Suprapubic skin (tissue), 4 donors: ENCODE results near the gene ZNF44. TPM values are rescaled to one million over a fixed set of nuclear protein-coding genes. Genes with fewer than 3 reads are reported as not detected.
A peak's percentile ranks its signal among the peaks of the same experiment; 100 is the strongest.

Experiments used
- DNase-seq, 2 donors: peaks; one replicate each; pipeline ENCODE4 v3.0.0-alpha.2; 2019; ENCODE audit warnings: low spot score in 2 of 2
- H3K27ac ChIP-seq: fragments of 200-600 bp; sonication (generic); one replicate; pipeline ENCODE4 v1.5.1; 2019
- H3K27me3 ChIP-seq: fragments of 200-600 bp; sonication (generic); one replicate; pipeline ENCODE4 v1.5.1; 2019
- H3K36me3 ChIP-seq: fragments of 200-600 bp; sonication (generic); one replicate; pipeline ENCODE4 v1.5.1; 2019
- H3K4me1 ChIP-seq: fragments of 200-600 bp; sonication (generic); one replicate; pipeline ENCODE4 v1.5.1; 2019
- H3K4me3 ChIP-seq: fragments of 200-600 bp; sonication (generic); one replicate; pipeline ENCODE4 v1.5.1; 2019; ENCODE audit warnings: mild to moderate bottlenecking
- H3K9me3 ChIP-seq: fragments of 200-600 bp; sonication (generic); one replicate; pipeline ENCODE4 v1.5.1; 2019
- EP300 ChIP-seq: sonication (generic); formaldehyde crosslinking; IDR thresholded peaks from one replicate; pipeline ENCODE4 v1.6.1; 2017; ENCODE audit warnings: antibody characterized with exemption
- POLR2A ChIP-seq, 2 donors: fragments of 450-650 bp; IDR thresholded peaks; one replicate each; pipeline ENCODE4 v1.6.1; 2017; ENCODE audit warnings: antibody characterized with exemption in 2 of 2, mild to moderate bottlenecking in 2 of 2, moderate library complexity in 2 of 2
- POLR2AphosphoS5 ChIP-seq, 3 donors: sonication (generic); formaldehyde crosslinking; IDR thresholded peaks; one replicate each; pipeline ENCODE4 v1.6.1; 2017; ENCODE audit warnings: antibody characterized with exemption in 3 of 3
- WGBS: methylation state at CpG from one replicate; pipeline ENCODE4 v1.1.5; 2018; 5-methylcytosine and 5-hydroxymethylcytosine counted together
- total RNA-seq, 4 donors: library from RNA; depleted of rRNA; stranded (reverse); fragments of >200 nt; gene quantifications; one replicate each; pipeline ENCODE4 v1.1.0, GENCODE V29; 2016
- TF ChIP-seq, protein P1 (sequence below), 2 donors: fragments of 200-600 bp in 1 of 2; fragments of 450-650 bp in 1 of 2; sonication (generic) in 1 of 2; IDR thresholded peaks; one replicate each; pipeline ENCODE4 v1.5.1; 2016 to 2019; ENCODE audit warnings: antibody characterized with exemption in 2 of 2, mild to moderate bottlenecking in 1 of 2, moderate library complexity in 1 of 2

The ZNF44 gene
- total RNA-seq, 4 donors from 2014 or later, result 7.2 to 24.2 (median 11.7) TPM

GRCh38 chr19:12287958-12288500 lies 6.7 kb downstream of the ZNF44 start:
- H3K36me3 ChIP-seq, result peaks cover 14% of the 10 kb centered on the region
- DNase-seq, result no peak
- WGBS, result 82% methylated on average over 1 of the region's 1 CpG
- no peak overlapping the region for H3K4me3 ChIP-seq
- TF ChIP-seq POLR2A (IDR thresholded peaks at IDR 0.05) (no peak), EP300 (no peak), POLR2AphosphoS5 (IDR thresholded peaks at IDR 0.05) (no peak)
- TF ChIP-seq, protein P1, sequence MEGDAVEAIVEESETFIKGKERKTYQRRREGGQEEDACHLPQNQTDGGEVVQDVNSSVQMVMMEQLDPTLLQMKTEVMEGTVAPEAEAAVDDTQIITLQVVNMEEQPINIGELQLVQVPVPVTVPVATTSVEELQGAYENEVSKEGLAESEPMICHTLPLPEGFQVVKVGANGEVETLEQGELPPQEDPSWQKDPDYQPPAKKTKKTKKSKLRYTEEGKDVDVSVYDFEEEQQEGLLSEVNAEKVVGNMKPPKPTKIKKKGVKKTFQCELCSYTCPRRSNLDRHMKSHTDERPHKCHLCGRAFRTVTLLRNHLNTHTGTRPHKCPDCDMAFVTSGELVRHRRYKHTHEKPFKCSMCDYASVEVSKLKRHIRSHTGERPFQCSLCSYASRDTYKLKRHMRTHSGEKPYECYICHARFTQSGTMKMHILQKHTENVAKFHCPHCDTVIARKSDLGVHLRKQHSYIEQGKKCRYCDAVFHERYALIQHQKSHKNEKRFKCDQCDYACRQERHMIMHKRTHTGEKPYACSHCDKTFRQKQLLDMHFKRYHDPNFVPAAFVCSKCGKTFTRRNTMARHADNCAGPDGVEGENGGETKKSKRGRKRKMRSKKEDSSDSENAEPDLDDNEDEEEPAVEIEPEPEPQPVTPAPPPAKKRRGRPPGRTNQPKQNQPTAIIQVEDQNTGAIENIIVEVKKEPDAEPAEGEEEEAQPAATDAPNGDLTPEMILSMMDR (IDR thresholded peaks at IDR 0.05), result no peak
- H3K27ac ChIP-seq, result peak overlapping the region; percentile 79
- H3K27me3 ChIP-seq, result no peaks in the 10 kb centered on the region
- H3K4me1 ChIP-seq, result peaks cover 43% of the 10 kb centered on the region
- no peaks in the 10 kb centered on the region for H3K9me3 ChIP-seq

GRCh38 chr19:12284631-12285030 lies 10.1 kb downstream of the ZNF44 start:
- H3K27ac ChIP-seq, result no peak overlapping the region
- no peak for DNase-seq
- H3K36me3 ChIP-seq, result peaks cover 14% of the 10 kb centered on the region
- H3K27me3 ChIP-seq, result no peaks in the 10 kb centered on the region
- WGBS, result 97% methylated on average over 12 of the region's 18 CpGs
- H3K4me3 ChIP-seq, result no peak overlapping the region
- TF ChIP-seq, protein P1 (IDR thresholded peaks at IDR 0.05), result no peak
- TF ChIP-seq POLR2AphosphoS5 (IDR thresholded peaks at IDR 0.05) (no peak), EP300 (no peak), POLR2A (IDR thresholded peaks at IDR 0.05) (no peak)
- peaks cover 20% of the 10 kb centered on the region for H3K4me1 ChIP-seq
- H3K9me3 ChIP-seq, result no peaks in the 10 kb centered on the region

DNA sequence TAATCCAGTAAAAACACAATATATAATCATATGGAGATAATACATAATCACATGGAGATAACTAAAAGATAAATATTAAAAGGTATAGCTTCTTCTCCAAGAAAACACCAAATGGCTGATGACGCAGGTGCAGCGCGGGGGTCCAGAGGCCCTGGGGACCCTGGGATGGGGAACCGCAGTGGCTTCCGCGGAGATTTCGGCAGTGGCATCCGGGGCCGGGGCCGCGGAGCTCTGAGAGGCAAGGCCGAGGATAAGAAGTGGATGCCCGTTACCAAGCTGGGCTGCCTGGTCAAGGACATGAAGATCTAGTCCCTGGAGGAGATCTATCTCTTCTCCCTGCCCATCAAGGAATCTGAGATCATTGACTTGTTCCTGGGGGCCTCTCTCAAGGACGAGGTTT lies 10.5 kb downstream of the ZNF44 start:
- Histone ChIP-seq H3K4me3 (no peak overlapping the region), H3K36me3 (peaks cover 14% of the 10 kb centered on the region), H3K27ac (no peak overlapping the region), H3K9me3 (no peaks in the 10 kb centered on the region), H3K27me3 (no peaks in the 10 kb centered on the region), H3K4me1 (peaks cover 16% of the 10 kb centered on the region)
- TF ChIP-seq, protein P1 (IDR thresholded peaks at IDR 0.05), result no peak
- TF ChIP-seq EP300 (no peak), POLR2A (IDR thresholded peaks at IDR 0.05) (no peak), POLR2AphosphoS5 (IDR thresholded peaks at IDR 0.05) (no peak)
- 98% methylated on average over 14 of the region's 14 CpGs for WGBS
- DNase-seq, result no peak

DNA sequence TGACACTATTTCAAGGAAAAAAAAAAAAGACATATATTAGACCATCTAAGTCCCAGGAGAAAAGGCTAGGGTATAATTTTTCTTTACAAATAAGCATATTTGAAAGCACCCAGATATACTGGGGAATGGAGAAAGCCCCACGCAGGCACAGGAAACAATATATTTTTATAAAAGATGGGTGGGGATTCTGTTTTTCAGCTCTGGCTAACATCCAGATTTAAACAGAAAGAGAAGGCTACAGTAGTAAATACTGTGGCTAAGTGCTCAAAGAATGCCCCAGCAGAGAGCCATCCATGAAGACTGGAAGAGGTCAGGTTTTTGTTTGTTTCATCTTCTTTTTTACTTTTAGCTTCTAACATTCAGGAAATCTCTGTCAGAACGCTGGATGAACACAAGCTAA lies 16.0 kb downstream of the ZNF44 start:
- 65% methylated on average over 2 of the region's 2 CpGs for WGBS
- Histone ChIP-seq H3K4me1 (no peaks in the 10 kb centered on the region), H3K36me3 (peaks cover 32% of the 10 kb centered on the region), H3K9me3 (peaks cover 11% of the 10 kb centered on the region), H3K27ac (no peak overlapping the region), H3K27me3 (no peaks in the 10 kb centered on the region), H3K4me3 (no peak overlapping the region)
- TF ChIP-seq EP300 (no peak), POLR2A (IDR thresholded peaks at IDR 0.05) (no peak), POLR2AphosphoS5 (IDR thresholded peaks at IDR 0.05) (no peak)
- TF ChIP-seq, protein P1 (IDR thresholded peaks at IDR 0.05), result no peak
- DNase-seq, result no peak

- H3K4me1 ChIP-seq, result no peaks in the 10 kb centered on the region
- H3K4me3 ChIP-seq, result no peak overlapping the region
- peaks cover 54% of the 10 kb centered on the region for H3K9me3 ChIP-seq
- H3K27ac ChIP-seq, result no peak overlapping the region
- DNase-seq, result no peak
- no peaks in the 10 kb centered on the region for H3K27me3 ChIP-seq
- no peak for TF ChIP-seq POLR2AphosphoS5 (IDR thresholded peaks at IDR 0.05)
- TF ChIP-seq EP300, result no peak
- WGBS, result 95% methylated on average over 11 of the region's 11 CpGs
- peaks cover 66% of the 10 kb centered on the region for H3K36me3 ChIP-seq
These were observed 21.4 kb downstream of the ZNF44 start for GRCh38 chr19:12272980-12273901.
